HG03196 (cell line): ENCODE data around the gene ST3GAL2.
"Not testable (repeated sequence)": the region's sequence is repeated elsewhere in the genome, so short reads cannot be mapped to it uniquely, and the experiment has no call there.

Experiments
- ATAC-seq: cut with Tn5 transposase; IDR thresholded peaks from one replicate; pipeline ENCODE4 v1.9.1; 2021; ENCODE audit not compliant: unreplicated experiment

ST3GAL2 gene

GRCh38 chr16:70419384-70420327, 19.2 kb downstream of the ST3GAL2 start:
- no peak for ATAC-seq

GRCh38 chr16:70418993-70419318, 19.9 kb downstream of the ST3GAL2 start:
- ATAC-seq = no peak

- ATAC-seq = no peak
Measured at GRCh38 chr16:70418274-70418992, 20.5 kb downstream of the ST3GAL2 start.

- ATAC-seq = no peak
Measured at GRCh38 chr16:70417661-70418060, 21.2 kb downstream of the ST3GAL2 start.

- ATAC-seq = peak; percentile 65
Measured at GRCh38 chr16:70416748-70417616, 21.9 kb downstream of the ST3GAL2 start.

- ATAC-seq = not testable (repeated sequence)
Measured at GRCh38 chr16:70413572-70413971, 25.3 kb downstream of the ST3GAL2 start.

GRCh38 chr16:70412385-70412784, 26.5 kb downstream of the ST3GAL2 start:
- no peak for ATAC-seq

GRCh38 chr16:70410734-70411133, 28.2 kb downstream of the ST3GAL2 start:
- no peak for ATAC-seq

GRCh38 chr16:70407811-70408274, 31.1 kb downstream of the ST3GAL2 start:
- ATAC-seq = no peak

GRCh38 chr16:70406104-70406503, 32.8 kb downstream of the ST3GAL2 start:
- not testable (repeated sequence) for ATAC-seq

GRCh38 chr16:70402916-70403659, 35.8 kb downstream of the ST3GAL2 start:
- no peak for ATAC-seq

GRCh38 chr16:70399951-70400350, 38.9 kb downstream of the ST3GAL2 start:
- no peak for ATAC-seq

- no peak for ATAC-seq
Measured at GRCh38 chr16:70399381-70399780, 39.5 kb downstream of the ST3GAL2 start.

GRCh38 chr16:70398177-70398743, 40.6 kb downstream of the ST3GAL2 start:
- ATAC-seq = no peak

GRCh38 chr16:70396246-70396904, 42.5 kb downstream of the ST3GAL2 start:
- ATAC-seq = no peak

- no peak for ATAC-seq
Measured at GRCh38 chr16:70395345-70395901, 43.5 kb downstream of the ST3GAL2 start.

GRCh38 chr16:70394853-70395252, 44.0 kb downstream of the ST3GAL2 start:
- ATAC-seq = no peak

GRCh38 chr16:70393662-70394061, 45.2 kb downstream of the ST3GAL2 start:
- ATAC-seq = no peak

- ATAC-seq = no peak
Measured at GRCh38 chr16:70392606-70393005, 46.3 kb downstream of the ST3GAL2 start.
